ENCODE measurements around the gene RNF11. TPM values are rescaled to one million over a fixed set of nuclear protein-coding genes. Genes with fewer than 3 reads are reported as not detected.
"Not testable (repeated sequence)": the region's sequence is repeated elsewhere in the genome, so short reads cannot be mapped to it uniquely, and the experiment has no call there.

The RNF11 gene, protein sequence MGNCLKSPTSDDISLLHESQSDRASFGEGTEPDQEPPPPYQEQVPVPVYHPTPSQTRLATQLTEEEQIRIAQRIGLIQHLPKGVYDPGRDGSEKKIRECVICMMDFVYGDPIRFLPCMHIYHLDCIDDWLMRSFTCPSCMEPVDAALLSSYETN
- 87.7 and 120 TPM in 2 replicates for total RNA-seq

DNA sequence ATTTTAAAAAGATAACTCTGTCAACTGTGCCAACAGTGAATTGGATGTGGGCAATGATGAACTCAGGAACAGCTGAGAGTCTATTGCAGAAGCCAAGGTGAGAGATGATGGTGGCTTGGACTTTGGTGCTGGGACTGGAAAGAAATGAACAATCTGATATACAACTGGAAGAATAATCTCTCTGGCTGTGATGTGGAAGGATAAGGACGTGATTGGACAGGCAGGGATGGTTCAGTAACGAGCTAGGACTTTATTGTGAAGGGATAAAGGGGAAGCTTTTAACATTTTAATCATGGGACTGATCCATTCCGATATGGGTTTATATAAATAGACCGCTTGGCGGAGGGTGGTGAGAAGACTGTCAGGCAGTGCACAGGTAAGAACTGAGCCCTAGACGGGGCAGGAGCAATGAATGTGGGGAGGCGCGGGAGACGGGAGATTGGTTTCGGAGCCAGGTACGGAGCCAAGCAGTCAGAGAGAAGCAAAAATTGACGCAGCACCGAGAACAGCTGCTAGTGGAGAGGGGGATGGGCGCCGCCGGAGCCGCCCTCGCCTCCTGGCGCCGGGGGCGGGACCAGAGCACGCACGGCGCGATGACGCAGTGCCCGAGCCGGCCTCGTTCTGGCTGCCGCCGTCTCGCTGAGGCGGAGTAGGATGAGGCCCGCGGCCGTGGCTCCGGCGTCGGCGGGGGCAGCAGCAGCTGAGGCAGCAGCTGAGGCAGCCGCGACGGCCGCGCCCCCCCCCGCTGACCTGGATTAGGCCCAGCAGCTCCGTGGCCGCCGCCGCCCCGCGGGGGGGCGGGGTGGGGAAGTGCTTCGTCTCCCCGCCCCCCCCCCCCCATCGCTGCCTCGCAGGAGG, at the start of gene RNF11:
Gene RNF11 (plus strand): TSS at position 601 of the 858 bp plus-strand sequence. CDS start 484 bp downstream, outside the sequence.
- DNase-seq (ENCODE audit: low read depth, low spot score), result peak; percentile 57

DNA sequence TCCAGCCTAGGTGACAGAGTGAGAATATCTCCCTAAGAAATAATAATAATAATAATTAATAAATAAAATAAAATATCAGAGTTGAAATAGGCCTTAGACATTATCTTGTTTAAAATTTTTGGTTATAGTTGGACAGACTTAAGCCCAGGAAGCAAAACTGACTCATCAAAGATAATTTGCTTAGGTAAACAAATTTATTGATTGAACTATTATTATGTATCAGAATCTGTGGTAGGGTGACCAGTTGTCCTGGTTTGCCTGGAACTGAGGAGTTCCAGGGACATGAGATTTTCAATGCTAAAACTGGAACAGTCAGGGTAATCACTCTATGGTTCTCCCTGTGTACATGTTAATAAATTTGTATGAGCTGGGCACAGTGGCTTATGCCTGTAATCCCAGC, 47.8 kb upstream of the RNF11 start:
- no peak for DNase-seq (ENCODE audit: low read depth, low spot score)

GRCh38 chr1:51189421-51190073, 46.5 kb upstream of the RNF11 start:
- DNase-seq (ENCODE audit: low read depth, low spot score), result peak; percentile 47

- DNase-seq (ENCODE audit: low read depth, low spot score), result no peak
Observed at GRCh38 chr1:51190961-51191360, 45.1 kb upstream of the RNF11 start.

- peak; percentile 37 for DNase-seq (ENCODE audit: low read depth, low spot score)
Observed at GRCh38 chr1:51192213-51192843, 43.7 kb upstream of the RNF11 start.

- DNase-seq (ENCODE audit: low read depth, low spot score), result no peak
Observed at GRCh38 chr1:51193564-51193963, 42.5 kb upstream of the RNF11 start.

- DNase-seq (ENCODE audit: low read depth, low spot score), result no peak
Observed at GRCh38 chr1:51203121-51203873, 32.8 kb upstream of the RNF11 start.

GRCh38 chr1:51203874-51204245, 32.2 kb upstream of the RNF11 start:
- DNase-seq (ENCODE audit: low read depth, low spot score), result no peak

DNA sequence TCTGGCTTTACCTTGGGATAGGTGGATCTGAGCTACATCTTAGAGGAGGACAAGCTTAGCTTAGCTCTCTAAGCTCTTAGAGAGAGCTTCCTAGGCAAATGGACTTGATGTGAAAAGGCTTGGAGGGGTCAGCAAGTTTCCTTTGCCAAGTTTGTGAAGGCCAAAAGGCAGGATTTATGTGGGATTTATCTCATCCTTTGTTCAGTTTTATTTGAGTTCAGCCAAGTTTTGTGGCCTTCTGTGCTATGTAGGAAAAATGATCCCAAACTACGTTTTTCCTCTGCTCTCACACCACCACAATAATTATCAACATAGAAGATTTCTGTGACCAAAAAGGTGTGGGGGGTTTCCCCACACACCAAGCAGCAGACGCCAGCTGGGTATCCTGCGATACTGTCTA, 26.0 kb upstream of the RNF11 start:
- no peak for DNase-seq (ENCODE audit: low read depth, low spot score)

GRCh38 chr1:51210676-51211075, 25.4 kb upstream of the RNF11 start:
- no peak for DNase-seq (ENCODE audit: low read depth, low spot score)

- DNase-seq (ENCODE audit: low read depth, low spot score), result no peak
Observed at GRCh38 chr1:51214615-51215131, 21.4 kb upstream of the RNF11 start.

GRCh38 chr1:51215169-51215568, 20.9 kb upstream of the RNF11 start:
- DNase-seq (ENCODE audit: low read depth, low spot score), result no peak

- DNase-seq (ENCODE audit: low read depth, low spot score), result no peak
Observed at GRCh38 chr1:51216631-51217030, 19.4 kb upstream of the RNF11 start.

- no peak for DNase-seq (ENCODE audit: low read depth, low spot score)
Observed at GRCh38 chr1:51217101-51217500, 19.0 kb upstream of the RNF11 start.

DNA sequence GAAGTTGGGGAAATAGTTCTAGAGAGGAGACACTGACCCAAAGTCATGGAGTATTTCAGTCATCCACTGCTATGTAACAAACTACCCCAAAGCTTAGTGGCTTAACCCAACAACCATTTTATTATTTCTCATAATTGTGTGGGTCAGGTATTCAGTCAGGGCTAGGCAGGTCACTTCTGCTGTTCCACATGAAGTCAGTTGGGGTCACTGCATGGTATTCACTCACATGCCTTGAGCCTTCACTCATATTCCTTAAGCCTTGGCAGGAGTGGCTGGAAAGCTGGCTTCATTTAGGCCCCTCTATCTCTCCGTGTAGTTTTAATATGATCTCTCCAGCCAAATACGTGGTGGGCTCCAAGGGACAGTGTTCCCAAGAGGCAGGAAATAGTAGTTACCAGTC, 17.5 kb upstream of the RNF11 start:
- DNase-seq (ENCODE audit: low read depth, low spot score), result no peak

GRCh38 chr1:51219022-51219421, 17.1 kb upstream of the RNF11 start:
- no peak for DNase-seq (ENCODE audit: low read depth, low spot score)

DNA sequence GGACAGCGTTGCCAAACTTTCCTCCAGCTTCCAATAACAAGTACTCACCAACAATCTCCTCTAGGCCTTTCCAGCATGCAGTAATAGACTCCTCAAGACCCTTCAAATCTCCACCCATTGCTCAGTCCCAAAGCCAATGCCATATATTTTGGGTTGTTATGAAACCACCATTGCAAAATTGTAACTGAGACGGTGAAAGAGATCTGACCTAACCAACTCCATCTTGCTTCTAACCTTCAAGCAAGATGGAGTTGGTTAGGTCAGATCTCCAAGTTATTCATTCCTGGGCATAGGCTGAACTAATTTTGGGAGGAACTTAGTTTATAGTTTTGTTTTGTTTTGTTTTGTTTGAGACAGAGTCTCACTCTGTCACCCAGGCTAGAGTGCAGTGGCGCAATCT, 14.5 kb upstream of the RNF11 start:
- DNase-seq (ENCODE audit: low read depth, low spot score), result not testable (repeated sequence)

GRCh38 chr1:51222136-51222787, 13.8 kb upstream of the RNF11 start:
- no peak for DNase-seq (ENCODE audit: low read depth, low spot score)

DNA sequence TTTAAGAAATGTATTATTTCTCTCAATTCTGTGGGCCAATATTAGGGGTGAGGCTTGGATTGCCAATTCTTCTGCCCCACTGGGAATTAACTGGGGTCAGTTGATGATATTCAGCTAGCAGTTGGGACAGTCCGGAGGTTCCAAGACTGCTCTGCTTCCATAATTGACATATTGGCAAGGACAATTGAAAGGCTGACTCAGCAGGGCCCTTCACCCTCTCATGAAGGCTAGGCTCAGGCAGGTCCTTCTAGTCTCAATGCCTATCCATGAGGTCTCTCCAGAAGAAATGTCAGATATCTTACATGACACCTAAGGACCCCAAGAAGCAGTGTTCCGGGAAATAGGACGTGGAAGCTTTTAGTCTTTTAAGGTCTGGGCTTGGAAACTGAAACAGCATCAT, 13.3 kb upstream of the RNF11 start:
- no peak for DNase-seq (ENCODE audit: low read depth, low spot score)

- DNase-seq (ENCODE audit: low read depth, low spot score), result no peak
Observed at GRCh38 chr1:51224255-51224654, 11.8 kb upstream of the RNF11 start.

Measured in pulmonary artery endothelial cell (primary cell).